ENCODE results near the gene SEC61A2. TPM values are rescaled to one million over a fixed set of nuclear protein-coding genes. Genes with fewer than 3 reads are reported as not detected.
"Not testable (repeated sequence)": the region's sequence is repeated elsewhere in the genome, so short reads cannot be mapped to it uniquely, and the experiment has no call there.

Gene SEC61A2
- 10 to 100 TPM; 14.4 to 14.6 TPM for total RNA-seq

GRCh38 chr10:12129222-12130111 is at the start of gene SEC61A2:
TSS of gene SEC61A2 (plus strand) at chr10:12129677. CDS start at chr10:12129788, 111 bp downstream.
- peaks cover 8% of the 10 kb centered on the region for H3K36me3 Mint-ChIP-seq

DNA sequence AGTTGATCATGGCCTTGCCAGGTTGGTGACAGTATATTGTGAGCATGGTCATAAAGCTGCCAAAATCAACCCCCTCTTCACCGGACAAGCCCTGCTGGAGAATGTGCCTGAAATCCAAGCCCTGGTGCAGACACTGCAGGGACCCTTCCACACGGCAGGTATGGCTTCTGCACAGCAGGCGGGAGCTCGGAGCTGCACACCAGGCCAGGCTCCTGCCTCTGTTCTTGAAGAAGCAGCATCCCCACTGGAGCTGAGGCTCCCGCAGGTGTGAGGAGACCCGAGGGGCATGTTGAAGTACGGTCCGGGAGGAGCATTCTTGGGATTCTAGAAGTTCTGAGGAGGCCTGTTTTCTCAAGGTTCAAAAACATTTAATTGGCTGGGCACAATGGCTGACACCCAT is 48.0 kb upstream of the SEC61A2 start:
- ChIA-PET POLR2A (no interaction called here), CTCF (no interaction called here)
- DNase-seq = no peak
- Mint-ChIP-seq H3K9me3 (no peaks in the 10 kb centered on the region), H3K27ac (no peak overlapping the region), H3K27me3 (no peaks in the 10 kb centered on the region), H3K36me3 (peaks cover 11% of the 10 kb centered on the region), H3K4me1 (ENCODE audit: low read depth) (no peaks in the 10 kb centered on the region), H3K4me3 (no peak overlapping the region)
- intact Hi-C loops (cut with micrococcal nuclease) = no loop called here

More at GRCh38 chr10:12129222-12130111, at the start of gene SEC61A2:
- POLR2A ChIA-PET = interaction anchor here (1.2 kb wide), 1 partner anchor 86 kb away, joined by 5 read pairs; the partner anchor contains the start of gene UPF2
- CTCF ChIA-PET = interaction anchor here (1.2 to 1.6 kb wide), 2 partner anchors 87 to 142 kb away, joined by 5 to 8 read pairs; partner anchors contain the start of gene UPF2
- no peaks in the 10 kb centered on the region for H3K9me3 Mint-ChIP-seq
- intact Hi-C loops (cut with micrococcal nuclease) = loop anchor here (2.0 to 10.0 kb wide), 3 partner anchors 61 to 975 kb away; partner anchors contain the start of genes DHTKD1 and OPTN
- no peaks in the 10 kb centered on the region for H3K27me3 Mint-ChIP-seq
- H3K4me3 Mint-ChIP-seq = peak within 1 kb of the TSS; percentile 83
- peak; percentile 98 for DNase-seq
- peak within 1 kb of the TSS; percentile 74 for H3K27ac Mint-ChIP-seq
- peaks cover 31% of the 10 kb centered on the region for H3K4me1 Mint-ChIP-seq (ENCODE audit: low read depth)

DNA sequence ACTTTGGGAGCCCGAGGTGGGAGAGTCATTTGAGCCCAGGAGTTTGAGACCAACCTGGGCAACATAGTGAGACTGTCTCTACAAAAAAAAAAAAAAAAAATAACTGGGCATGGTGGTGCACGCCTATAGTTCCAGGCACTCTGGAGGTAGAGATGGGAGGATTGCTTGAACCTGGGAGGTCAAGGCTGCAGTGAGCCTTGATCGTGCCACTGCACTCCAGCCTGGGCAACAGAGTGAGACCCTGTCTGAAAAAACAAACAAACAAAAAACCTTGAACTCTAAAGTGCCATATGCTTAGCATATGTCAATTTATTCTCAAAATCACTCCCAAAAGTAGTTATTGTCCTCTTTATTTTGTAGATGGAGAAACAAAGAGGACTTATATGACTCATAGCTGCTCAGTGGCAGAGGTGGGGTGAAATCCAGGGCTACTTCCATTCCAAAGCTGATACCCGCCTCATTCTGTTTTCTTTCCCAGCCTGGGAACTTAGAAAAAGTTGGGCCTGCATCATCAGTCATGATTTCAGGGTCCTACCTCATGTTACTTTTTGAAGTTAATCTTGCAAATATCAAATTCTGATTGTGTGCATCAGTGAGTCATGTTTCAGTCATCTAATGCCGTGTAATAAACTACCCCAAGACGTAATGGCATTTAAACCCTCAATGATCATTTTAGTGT is 47.5 kb upstream of the SEC61A2 start:
- H3K4me1 Mint-ChIP-seq (ENCODE audit: low read depth) = no peaks in the 10 kb centered on the region
- no peak overlapping the region for H3K27ac Mint-ChIP-seq
- peaks cover 14% of the 10 kb centered on the region for H3K36me3 Mint-ChIP-seq
- intact Hi-C loops (cut with micrococcal nuclease) = loop anchor here (1.0 kb wide), 1 partner anchor 11 kb away; no protein-coding TSS in a partner anchor
- H3K4me3 Mint-ChIP-seq = no peak overlapping the region
- DNase-seq = no peak
- no peaks in the 10 kb centered on the region for H3K27me3 Mint-ChIP-seq
- CTCF ChIA-PET = no interaction called here
- POLR2A ChIA-PET = no interaction called here
- H3K9me3 Mint-ChIP-seq = no peaks in the 10 kb centered on the region

DNA sequence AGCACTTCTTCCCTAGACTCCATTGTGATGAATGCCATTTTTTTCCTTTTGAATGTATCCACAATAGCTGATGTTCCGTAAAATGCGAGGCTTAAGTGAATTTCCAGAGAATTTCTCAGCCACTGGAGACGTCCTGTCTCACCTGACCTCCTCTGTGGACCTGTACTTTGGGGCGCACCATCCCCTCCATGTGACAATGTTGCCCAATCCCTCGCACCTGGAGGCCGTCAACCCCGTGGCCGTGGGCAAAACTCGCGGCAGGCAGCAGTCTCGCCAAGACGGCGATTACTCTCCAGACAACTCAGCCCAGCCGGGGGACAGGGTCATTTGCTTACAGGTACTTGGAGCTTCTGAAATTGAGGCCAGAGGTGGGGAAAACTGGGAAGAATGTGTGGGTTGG is 40.6 kb upstream of the SEC61A2 start:
- Mint-ChIP-seq H3K27me3 (no peaks in the 10 kb centered on the region), H3K4me1 (ENCODE audit: low read depth) (no peaks in the 10 kb centered on the region), H3K4me3 (no peak overlapping the region), H3K27ac (no peak overlapping the region), H3K9me3 (no peaks in the 10 kb centered on the region), H3K36me3 (peaks cover 32% of the 10 kb centered on the region)
- no peak for DNase-seq
- ChIA-PET CTCF (no interaction called here), POLR2A (no interaction called here)
- intact Hi-C loops (cut with micrococcal nuclease) = no loop called here

DNA sequence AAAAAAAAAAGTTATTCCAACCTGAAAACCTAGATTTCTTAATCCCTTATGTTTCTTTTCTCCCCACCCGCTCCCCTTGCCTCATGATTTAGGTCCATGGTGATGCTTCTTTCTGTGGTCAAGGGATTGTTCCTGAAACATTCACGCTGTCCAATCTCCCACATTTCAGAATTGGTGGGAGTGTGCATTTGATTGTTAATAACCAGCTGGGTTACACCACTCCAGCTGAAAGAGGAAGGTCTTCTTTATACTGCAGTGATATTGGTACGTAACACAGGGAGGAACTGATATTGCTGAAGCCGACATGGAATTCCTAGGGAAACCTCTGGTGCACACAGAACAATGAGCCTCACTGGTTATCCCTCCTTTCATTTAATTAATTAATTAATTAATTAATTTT is 38.1 kb upstream of the SEC61A2 start:
- Mint-ChIP-seq H3K9me3 (no peaks in the 10 kb centered on the region), H3K36me3 (peaks cover 32% of the 10 kb centered on the region), H3K27ac (no peak overlapping the region), H3K27me3 (no peaks in the 10 kb centered on the region), H3K4me3 (no peak overlapping the region), H3K4me1 (ENCODE audit: low read depth) (no peaks in the 10 kb centered on the region)
- intact Hi-C loops (cut with micrococcal nuclease) = no loop called here
- ChIA-PET CTCF (no interaction called here), POLR2A (no interaction called here)
- DNase-seq = no peak

DNA sequence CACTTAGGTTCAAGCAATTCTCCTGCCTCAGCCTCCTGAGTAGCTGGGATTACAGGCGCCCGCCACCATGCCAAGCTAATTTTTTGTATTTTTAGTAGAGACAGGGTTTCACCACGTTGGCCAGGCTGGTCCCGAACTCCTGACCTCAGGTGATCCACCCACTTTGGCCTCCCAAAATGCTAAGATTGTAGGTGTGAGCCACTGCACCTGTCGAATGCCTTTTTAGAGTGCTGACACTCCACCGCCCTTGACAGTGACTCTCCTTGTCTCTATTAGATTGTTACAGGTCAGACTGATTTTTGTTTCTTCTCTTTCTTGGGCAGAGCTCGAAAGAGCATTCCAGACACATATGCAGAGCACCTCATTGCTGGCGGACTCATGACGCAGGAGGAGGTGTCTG is 32.1 kb upstream of the SEC61A2 start:
- DNase-seq; intact Hi-C loops (cut with micrococcal nuclease); POLR2A ChIA-PET; H3K9me3 Mint-ChIP-seq; H3K4me3 Mint-ChIP-seq; H3K4me1 Mint-ChIP-seq (ENCODE audit: low read depth); H3K27me3 Mint-ChIP-seq; H3K27ac Mint-ChIP-seq; CTCF ChIA-PET: not testable (repeated sequence)
- H3K36me3 Mint-ChIP-seq = peaks cover 24% of the 10 kb centered on the region

- no peak overlapping the region for H3K27ac Mint-ChIP-seq
- H3K4me3 Mint-ChIP-seq = no peak overlapping the region
- peaks cover 24% of the 10 kb centered on the region for H3K36me3 Mint-ChIP-seq
- no peaks in the 10 kb centered on the region for H3K27me3 Mint-ChIP-seq
- no peak for DNase-seq
- intact Hi-C loops (cut with micrococcal nuclease) = no loop called here
- H3K4me1 Mint-ChIP-seq (ENCODE audit: low read depth) = no peaks in the 10 kb centered on the region
- CTCF ChIA-PET = no interaction called here
- H3K9me3 Mint-ChIP-seq = no peaks in the 10 kb centered on the region
- POLR2A ChIA-PET = no interaction called here
Observed at GRCh38 chr10:12097791-12098190, 31.7 kb upstream of the SEC61A2 start.

- Mint-ChIP-seq H3K36me3 (peaks cover 26% of the 10 kb centered on the region), H3K9me3 (no peaks in the 10 kb centered on the region), H3K27me3 (no peaks in the 10 kb centered on the region), H3K4me1 (ENCODE audit: low read depth) (no peaks in the 10 kb centered on the region), H3K27ac (no peak overlapping the region), H3K4me3 (no peak overlapping the region)
- DNase-seq = no peak
- POLR2A ChIA-PET = no interaction called here
- intact Hi-C loops (cut with micrococcal nuclease) = no loop called here
- CTCF ChIA-PET = no interaction called here
Observed at GRCh38 chr10:12098966-12099365, 30.5 kb upstream of the SEC61A2 start.

DNA sequence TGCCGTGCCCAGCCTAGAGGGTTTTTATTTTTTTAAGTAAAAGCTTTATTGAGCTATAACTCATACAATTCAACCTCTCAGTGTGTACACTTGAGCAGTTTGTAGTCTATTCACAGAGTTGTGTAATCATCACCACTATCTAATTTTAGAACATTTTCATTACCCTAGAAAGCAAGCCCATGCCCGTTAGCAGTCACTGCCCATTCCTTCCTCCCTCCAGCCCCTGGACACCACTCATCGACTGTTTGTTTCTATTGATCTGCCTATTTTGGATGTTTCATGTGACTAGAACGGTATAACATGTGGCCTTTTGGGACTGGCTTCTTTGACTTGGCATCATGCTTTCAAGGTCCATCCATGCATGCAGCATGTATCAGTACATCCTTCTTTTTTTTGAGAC is 25.7 kb upstream of the SEC61A2 start:
- CTCF ChIA-PET = no interaction called here
- POLR2A ChIA-PET = no interaction called here
- H3K9me3 Mint-ChIP-seq = no peaks in the 10 kb centered on the region
- peaks cover 30% of the 10 kb centered on the region for H3K36me3 Mint-ChIP-seq
- intact Hi-C loops (cut with micrococcal nuclease) = no loop called here
- H3K27me3 Mint-ChIP-seq = no peaks in the 10 kb centered on the region
- H3K4me3 Mint-ChIP-seq = no peak overlapping the region
- H3K4me1 Mint-ChIP-seq (ENCODE audit: low read depth) = no peaks in the 10 kb centered on the region
- DNase-seq = no peak
- no peak overlapping the region for H3K27ac Mint-ChIP-seq

DNA sequence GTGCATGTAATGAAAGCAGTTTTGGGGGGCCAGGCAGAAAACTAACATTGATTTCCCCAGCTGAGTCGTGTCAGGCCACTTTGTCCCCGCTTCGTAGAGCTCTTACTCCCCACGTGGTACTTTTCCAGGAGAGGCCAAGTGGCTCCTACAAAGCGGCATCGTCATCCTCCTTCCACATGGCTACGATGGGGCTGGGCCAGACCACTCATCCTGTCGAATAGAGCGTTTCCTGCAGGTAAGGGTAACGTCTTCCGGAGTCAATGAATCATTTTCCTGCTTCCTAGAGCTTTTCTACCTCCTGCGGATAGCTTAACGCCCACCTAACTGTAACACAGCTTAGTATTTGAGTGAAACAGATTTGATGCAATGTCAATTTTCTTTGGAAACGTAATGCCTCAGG is 21.7 kb upstream of the SEC61A2 start:
- no peak for DNase-seq
- peaks cover 27% of the 10 kb centered on the region for H3K36me3 Mint-ChIP-seq
- H3K4me1 Mint-ChIP-seq (ENCODE audit: low read depth) = peaks cover 19% of the 10 kb centered on the region
- no peak overlapping the region for H3K27ac Mint-ChIP-seq
- no peaks in the 10 kb centered on the region for H3K9me3 Mint-ChIP-seq
- no peak overlapping the region for H3K4me3 Mint-ChIP-seq
- ChIA-PET POLR2A (no interaction called here), CTCF (interaction anchor here (0.9 kb wide), 1 partner anchor 106 kb away, joined by 3 read pairs; no protein-coding TSS in a partner anchor)
- intact Hi-C loops (cut with micrococcal nuclease) = no loop called here
- no peaks in the 10 kb centered on the region for H3K27me3 Mint-ChIP-seq

- Mint-ChIP-seq H3K9me3 (no peaks in the 10 kb centered on the region), H3K4me1 (ENCODE audit: low read depth) (peaks cover 27% of the 10 kb centered on the region)
- CTCF ChIA-PET = no interaction called here
Observed at GRCh38 chr10:12109286-12109685, 20.2 kb upstream of the SEC61A2 start.

GRCh38 chr10:12111528-12111927 is 17.9 kb upstream of the SEC61A2 start:
- CTCF ChIA-PET = no interaction called here
- H3K36me3 Mint-ChIP-seq = peaks cover 23% of the 10 kb centered on the region

More at GRCh38 chr10:12109286-12109685, 20.2 kb upstream of the SEC61A2 start:
- H3K27me3 Mint-ChIP-seq = no peaks in the 10 kb centered on the region
- DNase-seq = no peak
- peaks cover 30% of the 10 kb centered on the region for H3K36me3 Mint-ChIP-seq
- POLR2A ChIA-PET = no interaction called here
- peak overlapping the region; percentile 33 for H3K27ac Mint-ChIP-seq
- intact Hi-C loops (cut with micrococcal nuclease) = no loop called here
- H3K4me3 Mint-ChIP-seq = no peak overlapping the region

More at GRCh38 chr10:12111528-12111927, 17.9 kb upstream of the SEC61A2 start:
- H3K4me1 Mint-ChIP-seq (ENCODE audit: low read depth) = peaks cover 31% of the 10 kb centered on the region
- POLR2A ChIA-PET = interaction anchor here (0.6 to 1.6 kb wide), 2 partner anchors 69 to 70 kb away, joined by 3 to 4 read pairs; partner anchors contain the start of gene UPF2
- DNase-seq = no peak
- peak overlapping the region; percentile 59 for H3K27ac Mint-ChIP-seq
- no peaks in the 10 kb centered on the region for H3K27me3 Mint-ChIP-seq
- intact Hi-C loops (cut with micrococcal nuclease) = no loop called here
- no peaks in the 10 kb centered on the region for H3K9me3 Mint-ChIP-seq
- H3K4me3 Mint-ChIP-seq = no peak overlapping the region
